ENCODE data around the gene P3H1.

P3H1 gene

DNA sequence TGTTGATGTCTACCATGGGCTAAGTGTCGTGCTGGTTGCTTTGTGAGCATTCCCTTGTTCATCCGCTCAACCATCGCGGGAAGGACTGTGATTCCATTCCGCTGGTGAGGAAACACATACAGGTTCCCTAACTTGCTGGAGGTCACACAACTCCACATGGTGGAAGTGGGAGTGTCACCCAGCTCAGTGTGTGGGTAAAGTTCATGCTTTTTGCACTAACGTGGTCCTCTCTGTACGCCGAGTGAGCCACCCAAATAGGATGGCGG, 22.7 kb downstream of the P3H1 start:
- TF ChIP-seq, protein P1, sequence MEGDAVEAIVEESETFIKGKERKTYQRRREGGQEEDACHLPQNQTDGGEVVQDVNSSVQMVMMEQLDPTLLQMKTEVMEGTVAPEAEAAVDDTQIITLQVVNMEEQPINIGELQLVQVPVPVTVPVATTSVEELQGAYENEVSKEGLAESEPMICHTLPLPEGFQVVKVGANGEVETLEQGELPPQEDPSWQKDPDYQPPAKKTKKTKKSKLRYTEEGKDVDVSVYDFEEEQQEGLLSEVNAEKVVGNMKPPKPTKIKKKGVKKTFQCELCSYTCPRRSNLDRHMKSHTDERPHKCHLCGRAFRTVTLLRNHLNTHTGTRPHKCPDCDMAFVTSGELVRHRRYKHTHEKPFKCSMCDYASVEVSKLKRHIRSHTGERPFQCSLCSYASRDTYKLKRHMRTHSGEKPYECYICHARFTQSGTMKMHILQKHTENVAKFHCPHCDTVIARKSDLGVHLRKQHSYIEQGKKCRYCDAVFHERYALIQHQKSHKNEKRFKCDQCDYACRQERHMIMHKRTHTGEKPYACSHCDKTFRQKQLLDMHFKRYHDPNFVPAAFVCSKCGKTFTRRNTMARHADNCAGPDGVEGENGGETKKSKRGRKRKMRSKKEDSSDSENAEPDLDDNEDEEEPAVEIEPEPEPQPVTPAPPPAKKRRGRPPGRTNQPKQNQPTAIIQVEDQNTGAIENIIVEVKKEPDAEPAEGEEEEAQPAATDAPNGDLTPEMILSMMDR (IDR thresholded peaks at IDR 0.05), result no peak

DNA sequence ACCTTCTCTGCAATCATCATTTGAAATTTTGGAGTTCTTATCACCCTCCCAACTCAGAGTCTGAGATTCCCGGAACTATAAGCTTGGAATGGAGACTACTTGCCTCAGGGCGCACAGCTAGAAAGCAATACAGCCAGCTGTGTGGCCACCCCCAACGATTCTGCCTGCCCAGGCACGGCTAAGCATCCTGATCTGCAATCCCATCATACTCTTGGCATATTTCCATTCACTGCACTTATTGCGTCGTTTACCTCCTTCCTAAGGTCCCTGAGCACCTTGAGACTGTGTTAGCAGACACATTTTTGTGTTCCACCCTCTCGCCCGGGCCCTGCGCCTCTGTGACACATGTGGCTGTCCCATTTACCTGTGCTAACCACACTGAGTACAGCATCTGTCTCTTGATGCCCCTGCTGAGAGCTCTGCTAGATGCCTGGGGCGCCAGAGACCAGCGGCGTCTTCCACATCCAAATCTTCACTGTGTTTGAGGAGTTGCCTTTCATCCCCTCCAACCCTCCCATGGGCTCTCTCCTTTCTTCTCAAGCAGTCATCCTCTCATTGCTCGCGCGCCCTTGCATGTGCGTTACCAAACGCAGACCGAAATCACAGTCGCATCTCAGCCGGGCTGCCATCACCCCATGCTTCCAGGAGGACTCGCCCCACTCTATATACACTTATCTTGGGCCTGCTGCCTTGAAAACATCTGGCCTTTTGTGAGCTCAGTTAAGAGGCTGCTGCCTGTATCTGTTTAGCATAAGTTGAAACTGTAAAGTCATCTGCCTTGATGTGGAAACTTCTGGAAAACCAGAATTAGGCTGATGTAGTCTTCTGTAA, 23.3 kb downstream of the P3H1 start:
- no peak overlapping the region for H3K27ac ChIP-seq
- H3K4me3 ChIP-seq (ENCODE audit: low read depth in 1 of 2, low read length in 1 of 2), result no peak overlapping the region
- H3K36me3 ChIP-seq, result peaks cover 29% of the 10 kb centered on the region
- TF ChIP-seq, protein P1 (IDR thresholded peaks at IDR 0.05), result no peak
- H3K4me1 ChIP-seq (ENCODE audit: control insufficient read depth in 1 of 2, insufficient read depth in 1 of 2, low read depth in 1 of 2, low read length in 1 of 2), result no peaks in the 10 kb centered on the region
- H3K9me3 ChIP-seq, result no peaks in the 10 kb centered on the region
- no peaks in the 10 kb centered on the region for H3K27me3 ChIP-seq

More for the DNA sequence above, 22.7 kb downstream of the P3H1 start:
- Histone ChIP-seq H3K27ac (no peak overlapping the region), H3K4me3 (ENCODE audit: low read depth in 1 of 2, low read length in 1 of 2) (no peak overlapping the region), H3K27me3 (no peaks in the 10 kb centered on the region), H3K9me3 (no peaks in the 10 kb centered on the region), H3K36me3 (peaks cover 35% of the 10 kb centered on the region), H3K4me1 (ENCODE audit: control insufficient read depth in 1 of 2, insufficient read depth in 1 of 2, low read depth in 1 of 2, low read length in 1 of 2) (no peaks in the 10 kb centered on the region)

DNA sequence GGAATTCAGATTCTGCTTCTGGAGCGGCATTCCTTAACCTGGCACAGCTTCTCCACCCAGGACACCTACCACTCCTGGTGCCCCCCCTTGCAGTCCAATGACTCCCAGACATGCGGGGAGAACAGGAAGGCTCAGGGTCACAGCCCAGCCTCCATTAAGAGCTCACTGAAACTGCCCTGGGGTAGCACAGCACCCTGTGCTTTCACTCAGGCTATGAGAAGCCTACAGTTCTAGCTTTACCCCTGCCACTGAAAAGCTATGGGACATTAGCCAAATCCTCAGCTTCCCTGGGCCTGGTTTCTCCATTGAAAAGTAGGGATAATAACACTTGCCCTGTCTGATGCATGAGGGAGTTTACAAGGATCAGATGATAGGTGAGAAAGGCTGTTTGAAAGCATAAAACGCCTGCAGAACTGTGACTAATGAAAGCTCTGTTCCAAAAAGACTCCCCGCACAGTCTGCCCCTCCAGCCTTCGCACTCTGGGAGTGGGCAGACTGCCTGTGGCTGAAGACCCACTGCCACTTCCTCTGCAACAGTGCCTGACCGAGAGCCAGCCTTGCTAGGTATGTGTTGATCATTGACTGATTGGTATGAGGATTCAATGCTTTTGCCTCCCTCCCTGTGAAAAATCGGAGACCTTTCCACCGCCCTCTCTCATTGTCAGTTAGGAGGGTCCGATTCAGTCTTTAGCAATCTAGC, 24.1 kb downstream of the P3H1 start:
- TF ChIP-seq, protein P1 (IDR thresholded peaks at IDR 0.05), result no peak
- H3K27me3 ChIP-seq, result no peaks in the 10 kb centered on the region
- no peaks in the 10 kb centered on the region for H3K4me1 ChIP-seq (ENCODE audit: control insufficient read depth in 1 of 2, insufficient read depth in 1 of 2, low read depth in 1 of 2, low read length in 1 of 2)
- H3K27ac ChIP-seq, result no peak overlapping the region
- H3K4me3 ChIP-seq (ENCODE audit: low read depth in 1 of 2, low read length in 1 of 2), result no peak overlapping the region
- no peaks in the 10 kb centered on the region for H3K9me3 ChIP-seq
- peaks cover 22% of the 10 kb centered on the region for H3K36me3 ChIP-seq

DNA sequence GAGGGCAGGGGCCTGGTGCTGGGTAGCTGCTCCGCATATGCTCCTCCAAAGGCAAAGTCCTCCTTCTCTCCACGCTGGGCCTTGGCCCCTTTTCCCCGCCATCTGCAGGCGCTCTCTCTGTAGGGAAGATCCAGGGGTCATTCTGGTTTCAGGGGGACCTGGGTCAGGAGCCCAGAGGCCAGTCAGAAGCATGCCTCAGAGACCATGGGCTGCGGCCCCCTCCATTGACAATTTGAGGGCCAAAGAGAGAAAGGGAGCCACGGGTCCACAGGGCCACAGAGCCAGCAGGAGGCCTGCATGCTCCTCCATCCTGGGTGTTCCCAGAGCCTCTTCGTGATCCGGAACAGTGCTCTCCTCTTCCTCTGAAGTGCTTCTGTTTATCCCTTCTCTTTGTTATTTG, 24.7 kb downstream of the P3H1 start:
- Histone ChIP-seq H3K27ac (no peak overlapping the region), H3K4me1 (ENCODE audit: control insufficient read depth in 1 of 2, insufficient read depth in 1 of 2, low read depth in 1 of 2, low read length in 1 of 2) (peaks cover 0 to 2% of the 10 kb centered on the region in 2 experiments), H3K36me3 (peaks cover 17% of the 10 kb centered on the region), H3K4me3 (ENCODE audit: low read depth in 1 of 2, low read length in 1 of 2) (no peak overlapping the region), H3K9me3 (no peaks in the 10 kb centered on the region), H3K27me3 (no peaks in the 10 kb centered on the region)
- TF ChIP-seq, protein P1 (IDR thresholded peaks at IDR 0.05), result no peak

DNA sequence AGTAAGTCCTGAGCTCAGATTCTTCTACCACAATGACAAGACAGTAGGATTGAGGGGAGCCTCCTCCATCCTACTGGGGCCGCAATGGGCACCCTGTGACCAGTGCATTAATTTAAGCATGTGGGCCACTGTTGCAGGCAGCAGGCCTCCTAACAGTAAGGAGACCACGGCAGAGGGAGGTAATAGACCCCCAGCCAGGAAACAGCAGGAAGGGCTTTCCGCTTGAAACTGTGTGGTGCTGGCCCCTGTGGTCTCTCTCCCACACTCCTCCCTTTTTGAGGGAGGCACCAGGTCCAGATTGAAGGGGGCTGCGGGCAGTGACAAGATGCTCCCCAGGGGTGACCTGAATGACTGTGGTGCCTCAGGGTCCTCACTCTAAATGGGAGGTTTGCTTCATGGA, 25.1 kb downstream of the P3H1 start:
- Histone ChIP-seq H3K4me1 (ENCODE audit: control insufficient read depth in 1 of 2, insufficient read depth in 1 of 2, low read depth in 1 of 2, low read length in 1 of 2) (peaks cover 0 to 2% of the 10 kb centered on the region in 2 experiments), H3K27me3 (no peaks in the 10 kb centered on the region), H3K9me3 (no peaks in the 10 kb centered on the region), H3K36me3 (peaks cover 13% of the 10 kb centered on the region), H3K27ac (no peak overlapping the region), H3K4me3 (ENCODE audit: low read depth in 1 of 2, low read length in 1 of 2) (no peak overlapping the region)
- TF ChIP-seq, protein P1 (IDR thresholded peaks at IDR 0.05), result no peak

All from neutrophil (primary cell).